GM12891 (cell line): ENCODE data around the gene PEX6.

Experiments
- DNase-seq: peaks from one replicate; pipeline ENCODE4 v3.0.0; 2011; ENCODE audit warnings: low spot score; ENCODE audit not compliant: insufficient read length
- FAIRE-seq: peaks from 2 replicates; lab custom pipeline; 2011; peaks lifted over from hg19 to GRCh38; lab: Jason Lieb, UNC
- PAX5 ChIP-seq: IDR thresholded peaks from 2 replicates; pipeline ENCODE4 v1.6.1; 2011; ENCODE audit warnings: low read length, moderate library complexity, mild to moderate bottlenecking; ENCODE audit not compliant: insufficient read depth, severe bottlenecking
- POLR2A ChIP-seq: IDR thresholded peaks from 2 replicates; pipeline ENCODE4 v1.6.1; 2011; ENCODE audit warnings: low read depth, low read length, control low read depth
- POLR2AphosphoS5 ChIP-seq: IDR thresholded peaks from 2 replicates; pipeline ENCODE4 v1.6.1; 2011; ENCODE audit warnings: low read depth, low read length, control low read depth
- POU2F2 ChIP-seq: IDR thresholded peaks from 2 replicates; pipeline ENCODE4 v1.6.1; 2011; ENCODE audit warnings: low read depth, mild to moderate bottlenecking, control low read depth, low read length, moderate library complexity
- SPI1 ChIP-seq: IDR thresholded peaks from 2 replicates; pipeline ENCODE4 v1.6.1; 2011; ENCODE audit warnings: low read depth, low read length, control low read depth
- TAF1 ChIP-seq: IDR thresholded peaks from 2 replicates; pipeline ENCODE4 v1.6.1; 2011; ENCODE audit warnings: low read depth, low read length, control low read depth

The PEX6 gene

GRCh38 chr6:42996513-42996912 is 17.5 kb upstream of the PEX6 start:
- DNase-seq (no peak), FAIRE-seq (no peak)
- TF ChIP-seq SPI1 (no peak), PAX5 (no peak), POU2F2 (no peak), POLR2A (no peak), TAF1 (no peak), POLR2AphosphoS5 (no peak)

DNA sequence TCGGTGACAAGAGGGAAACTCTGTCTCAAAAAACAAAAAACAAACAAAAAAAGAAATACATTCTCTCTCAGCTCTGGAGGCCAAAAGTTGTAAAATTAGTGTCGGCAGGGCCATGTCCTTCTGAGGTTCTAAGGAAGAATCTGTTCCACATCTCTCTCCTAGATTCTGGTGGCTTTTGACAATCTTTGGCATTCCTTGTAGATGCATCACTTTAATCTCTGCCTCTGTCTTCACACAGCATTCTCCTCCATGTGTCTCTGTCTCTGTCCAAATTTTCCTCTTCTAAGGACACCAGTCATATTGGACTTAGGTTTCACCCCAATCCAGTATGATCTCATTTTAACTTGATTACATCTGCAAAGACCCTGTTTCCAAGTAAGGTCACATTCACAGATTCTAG is 14.5 kb upstream of the PEX6 start:
- TF ChIP-seq PAX5: no peak
- DNase-seq (no peak), FAIRE-seq (no peak)

- no peak for TF ChIP-seq TAF1
- no peak for TF ChIP-seq POU2F2
- TF ChIP-seq SPI1: no peak
- no peak for TF ChIP-seq PAX5
- TF ChIP-seq POLR2AphosphoS5: no peak
- no peak for TF ChIP-seq POLR2A
- FAIRE-seq (no peak), DNase-seq (no peak)
Measured at GRCh38 chr6:42989923-42990322, 10.9 kb upstream of the PEX6 start.

- DNase-seq: no peak
Measured at GRCh38 chr6:42988486-42989020, 9.6 kb upstream of the PEX6 start.

GRCh38 chr6:42987533-42988451 is 8.8 kb upstream of the PEX6 start:
- DNase-seq: no peak
- no peak for TF ChIP-seq PAX5
- no peak for FAIRE-seq

More at GRCh38 chr6:42988486-42989020, 9.6 kb upstream of the PEX6 start:
- TF ChIP-seq POU2F2: no peak
- TF ChIP-seq TAF1: no peak
- no peak for TF ChIP-seq POLR2A
- TF ChIP-seq POLR2AphosphoS5: no peak
- no peak for TF ChIP-seq SPI1
- TF ChIP-seq PAX5: no peak
- FAIRE-seq: no peak

GRCh38 chr6:42984924-42985475 is 6.0 kb upstream of the PEX6 start:
- DNase-seq (no peak), FAIRE-seq (peak; percentile 28)
- no peak for TF ChIP-seq POLR2A
- no peak for TF ChIP-seq TAF1
- no peak for TF ChIP-seq SPI1
- no peak for TF ChIP-seq POLR2AphosphoS5
- TF ChIP-seq POU2F2: no peak
- no peak for TF ChIP-seq PAX5

DNA sequence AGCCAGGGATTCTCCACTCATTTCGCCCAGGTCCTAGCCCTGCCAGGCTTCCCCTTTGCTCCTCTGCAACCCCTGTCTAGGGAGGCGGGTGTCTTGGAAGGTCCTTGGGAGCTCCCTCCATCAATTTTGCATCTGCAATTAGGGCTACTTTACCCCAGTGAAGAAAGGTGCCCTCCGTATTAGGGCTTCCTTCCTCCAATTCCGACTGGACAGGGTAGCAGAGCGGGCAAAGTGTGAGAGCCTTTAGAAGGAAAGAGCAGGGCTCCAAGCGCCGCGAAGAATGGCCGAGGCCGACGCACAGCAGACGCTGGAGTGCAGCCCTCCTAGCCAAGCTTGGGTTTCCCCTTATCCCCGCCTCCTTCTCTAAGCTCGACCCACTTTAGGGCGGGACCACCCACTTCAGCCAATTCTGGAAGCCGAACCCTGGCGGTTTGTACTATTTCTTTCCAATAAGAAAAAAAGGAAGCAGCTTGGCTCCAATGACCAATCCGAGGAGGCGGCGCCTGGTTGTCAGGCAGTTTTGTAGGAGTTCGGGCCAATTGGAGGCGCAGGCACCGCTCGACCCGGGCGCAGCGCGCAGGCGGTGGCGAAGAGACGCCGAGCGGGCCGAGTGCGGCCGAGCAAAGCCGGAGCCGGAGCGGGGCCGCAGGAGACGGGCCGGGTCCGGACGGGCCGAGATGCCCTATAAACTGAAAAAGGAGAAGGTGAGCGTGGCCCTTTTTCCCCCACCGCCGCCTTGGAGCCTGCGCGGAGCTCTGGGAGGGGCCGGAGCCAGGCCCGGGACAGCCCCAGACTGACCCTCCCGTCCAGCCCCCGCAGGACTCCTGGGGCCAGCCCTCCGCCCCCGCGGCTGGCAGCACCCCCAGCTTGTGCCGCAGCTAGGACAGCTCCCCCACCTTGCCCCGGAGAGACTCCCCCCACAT is 5.3 kb upstream of the PEX6 start, which contains the start of gene PPP2R5D:
Gene PPP2R5D (plus strand): TSS at position 570 of the 923 bp plus-strand sequence. CDS start 108 bp downstream, at position 678.
- TF ChIP-seq TAF1 (peak; percentile 81), PAX5 (peak; percentile 29), POU2F2 (0 out of 2 replicates have a peak, but pooled peaks have one; percentile 15), POLR2AphosphoS5 (peak; percentile 84), POLR2A (peak; percentile 91), SPI1 (0 out of 2 replicates have a peak, but pooled peaks have one; percentile 10)
- DNase-seq: peak; percentile 96

GRCh38 chr6:42981836-42982235 is 2.9 kb upstream of the PEX6 start:
- FAIRE-seq (no peak), DNase-seq (no peak)
- no peak for TF ChIP-seq POLR2A
- TF ChIP-seq SPI1: no peak
- TF ChIP-seq PAX5: no peak
- TF ChIP-seq POU2F2: no peak
- TF ChIP-seq POLR2AphosphoS5: no peak
- no peak for TF ChIP-seq TAF1

More for the DNA sequence above, 5.3 kb upstream of the PEX6 start, which contains the start of gene PPP2R5D:
- peak; percentile 93 for FAIRE-seq

DNA sequence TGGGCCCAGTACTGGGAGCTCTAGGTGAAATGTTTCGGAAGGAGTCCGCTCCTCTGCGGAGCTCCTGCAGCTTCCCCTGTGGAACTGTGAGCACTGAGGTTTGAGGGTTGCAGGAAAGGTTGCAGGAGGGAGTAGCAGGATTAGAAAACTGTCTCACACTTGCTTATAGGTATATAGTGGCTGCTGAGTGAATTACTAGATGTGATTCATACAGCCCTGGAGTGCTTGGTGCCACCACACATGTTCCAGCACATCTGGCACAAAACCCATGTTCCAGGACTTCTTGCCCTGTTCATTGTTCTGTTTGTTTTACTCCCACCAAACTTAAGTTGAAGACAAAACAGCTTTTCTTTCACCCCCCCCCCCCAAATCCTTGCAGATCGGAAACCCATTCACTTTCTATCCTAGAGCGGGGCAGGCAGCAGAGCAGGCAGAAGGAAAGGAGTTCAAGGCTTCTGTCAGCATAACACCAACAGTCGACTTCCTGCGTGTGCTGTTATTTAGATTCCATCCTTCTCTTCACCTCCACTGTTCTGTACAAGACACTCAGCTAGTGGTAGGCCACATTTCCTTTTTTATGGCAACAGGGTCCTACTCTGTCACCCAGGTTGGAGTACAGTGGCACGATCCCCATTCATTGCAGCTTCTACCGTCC is 669 bp upstream of the PEX6 start:
- no peak for DNase-seq
- FAIRE-seq: peak; percentile 26
- no peak for TF ChIP-seq POLR2AphosphoS5
- no peak for TF ChIP-seq TAF1
- TF ChIP-seq POLR2A: no peak
- TF ChIP-seq PAX5: no peak
- TF ChIP-seq POU2F2: no peak
- no peak for TF ChIP-seq SPI1
